Duodenal mucosa (tissue), 2 donors: Measurements from ENCODE around the gene FAM222B.
A peak's percentile ranks its signal among the peaks of the same experiment; 100 is the strongest.

ENCODE experiments used
- H3K27ac ChIP-seq: one replicate; pipeline ENCODE4 v1.7.0; 2013; ENCODE audit warnings: low read depth, low read length
- H3K27me3 ChIP-seq, 2 donors: one replicate each; pipeline ENCODE4 v1.7.0; 2013; ENCODE audit warnings: low read length in 2 of 2, control low read depth in 1 of 2; ENCODE audit not compliant: insufficient read depth in 2 of 2, control insufficient read depth in 1 of 2
- H3K36me3 ChIP-seq, 2 donors: one replicate each; pipeline ENCODE4 v1.7.0; 2013; ENCODE audit warnings: low read length in 2 of 2, control low read depth in 1 of 2; ENCODE audit not compliant: insufficient read depth in 2 of 2, control insufficient read depth in 1 of 2
- H3K4me1 ChIP-seq, 2 donors: one replicate each; pipeline ENCODE4 v1.7.0; 2013; ENCODE audit warnings: low read length in 2 of 2, control low read depth in 1 of 2; ENCODE audit not compliant: insufficient read depth in 2 of 2, control insufficient read depth in 1 of 2
- H3K4me3 ChIP-seq, 2 donors: one replicate each; pipeline ENCODE4 v1.7.0; 2013; ENCODE audit warnings: low read length in 2 of 2, low read depth in 1 of 2
- H3K9ac ChIP-seq, 2 donors: one replicate each; pipeline ENCODE4 v1.7.0; 2013; ENCODE audit warnings: low read length in 2 of 2, low read depth in 1 of 2
- H3K9me3 ChIP-seq, 2 donors: one replicate each; pipeline ENCODE4 v1.7.0; 2013; ENCODE audit warnings: low read length in 2 of 2, control low read depth in 1 of 2; ENCODE audit not compliant: control insufficient read depth in 1 of 2

FAM222B gene

DNA sequence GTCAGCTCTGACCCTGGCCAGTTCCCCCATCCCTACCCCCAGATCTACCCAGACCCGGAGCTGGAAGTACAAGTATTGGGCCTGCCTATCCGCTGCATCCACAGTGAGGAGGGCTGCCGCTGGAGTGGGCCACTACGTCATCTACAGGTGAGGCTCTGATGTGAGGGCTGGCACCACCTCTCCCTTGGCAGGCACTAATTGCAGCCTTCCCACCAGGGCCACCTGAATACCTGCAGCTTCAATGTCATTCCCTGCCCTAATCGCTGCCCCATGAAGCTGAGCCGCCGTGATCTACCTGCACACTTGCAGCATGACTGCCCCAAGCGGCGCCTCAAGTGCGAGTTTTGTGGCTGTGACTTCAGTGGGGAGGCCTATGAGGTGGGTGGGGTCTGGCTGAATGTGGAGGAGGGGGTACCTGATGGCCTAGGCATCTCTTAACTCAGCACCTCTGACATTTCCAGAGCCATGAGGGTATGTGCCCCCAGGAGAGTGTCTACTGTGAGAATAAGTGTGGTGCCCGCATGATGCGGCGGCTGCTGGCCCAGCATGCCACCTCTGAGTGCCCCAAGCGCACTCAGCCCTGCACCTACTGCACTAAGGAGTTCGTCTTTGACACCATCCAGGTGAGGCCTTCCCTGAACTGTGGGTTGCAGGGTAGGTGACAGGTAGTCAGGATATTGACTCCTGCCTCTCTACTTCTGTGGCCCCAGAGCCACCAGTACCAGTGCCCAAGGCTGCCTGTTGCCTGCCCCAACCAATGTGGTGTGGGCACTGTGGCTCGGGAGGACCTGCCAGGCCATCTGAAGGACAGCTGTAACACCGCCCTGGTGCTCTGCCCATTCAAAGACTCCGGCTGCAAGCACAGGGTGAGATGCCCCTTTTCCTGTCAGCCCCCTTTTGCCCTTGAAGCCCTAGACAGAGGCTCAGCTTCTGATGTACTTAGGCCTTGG lies 94.5 kb downstream of the FAM222B start:
- Histone ChIP-seq H3K9ac (peak overlapping the region; percentile 95 to 99), H3K36me3 (peaks cover 20 to 38% of the 10 kb centered on the region in 2 donors), H3K9me3 (no peaks in the 10 kb centered on the region), H3K27ac (peak overlapping the region; percentile 99), H3K4me1 (peaks cover 44 to 55% of the 10 kb centered on the region in 2 donors), H3K4me3 (peak overlapping the region; percentile 59 to 99), H3K27me3 (no peaks in the 10 kb centered on the region)

GRCh38 chr17:28747051-28747691 lies 95.4 kb downstream of the FAM222B start:
- Histone ChIP-seq H3K4me3 (peak overlapping the region; percentile 59 to 99), H3K27me3 (no peaks in the 10 kb centered on the region), H3K36me3 (peaks cover 20 to 38% of the 10 kb centered on the region in 2 donors), H3K9ac (peak overlapping the region; percentile 95 to 99), H3K9me3 (no peaks in the 10 kb centered on the region), H3K27ac (peak overlapping the region; percentile 99), H3K4me1 (peaks cover 48 to 59% of the 10 kb centered on the region in 2 donors)

DNA sequence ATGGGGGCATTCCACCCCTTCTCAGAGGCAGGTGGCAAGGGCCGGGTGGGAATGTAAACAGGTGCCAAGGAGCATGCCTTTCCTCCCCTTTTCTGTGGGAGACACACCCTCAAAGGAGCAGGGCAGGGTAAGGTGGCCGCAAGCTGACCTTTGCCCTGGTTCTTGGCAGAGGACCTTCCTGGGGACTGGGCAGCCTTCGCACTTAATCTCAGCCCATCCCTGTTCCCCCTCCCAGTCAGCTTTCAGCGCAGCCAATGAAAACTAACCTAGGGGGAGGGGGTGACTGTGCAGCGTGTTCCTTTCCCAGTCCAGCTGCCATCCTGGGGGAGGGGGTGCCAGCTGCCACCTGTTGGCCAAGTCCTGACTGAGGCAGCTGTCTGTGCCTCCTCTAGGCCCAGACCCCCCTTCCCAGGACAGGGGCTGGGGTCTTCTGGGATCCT lies 96.0 kb downstream of the FAM222B start:
- Histone ChIP-seq H3K36me3 (peaks cover 19 to 38% of the 10 kb centered on the region in 2 donors), H3K27me3 (no peaks in the 10 kb centered on the region), H3K9me3 (no peaks in the 10 kb centered on the region), H3K9ac (peak overlapping the region; percentile 95 to 99), H3K27ac (peak overlapping the region; percentile 99), H3K4me3 (peak overlapping the region; percentile 86 to 99), H3K4me1 (peaks cover 52 to 64% of the 10 kb centered on the region in 2 donors)

DNA sequence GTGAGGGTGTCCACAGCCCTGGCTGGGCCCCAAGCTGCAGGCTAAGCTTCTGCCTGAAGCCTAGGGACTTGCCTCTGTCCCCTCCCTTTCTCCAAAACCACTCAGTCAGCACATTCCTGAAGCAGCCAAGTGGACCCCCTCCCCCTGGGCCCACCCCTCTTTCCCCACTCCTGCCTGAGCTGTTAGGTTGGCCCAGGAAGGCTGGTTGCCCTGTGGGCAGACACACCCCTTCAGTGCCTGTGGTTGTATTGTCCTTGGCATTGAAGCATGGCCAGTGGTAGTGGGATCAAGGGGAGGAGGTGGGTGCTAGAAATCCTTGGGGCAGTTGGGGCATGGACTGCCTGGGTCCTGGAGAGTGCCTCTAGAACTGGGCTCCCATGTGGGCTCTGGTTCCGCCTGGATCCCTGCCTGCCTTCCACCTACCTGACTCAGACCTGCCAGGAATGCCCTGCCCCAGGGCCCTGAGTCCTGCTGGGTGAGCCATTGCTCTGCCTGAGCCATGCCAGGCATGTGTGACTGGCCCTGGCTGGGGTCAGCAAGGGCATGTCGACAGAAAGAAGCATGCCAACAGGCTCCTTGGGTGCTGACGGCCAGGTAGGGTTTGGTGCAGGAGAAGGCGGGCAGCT lies 96.7 kb downstream of the FAM222B start:
- Histone ChIP-seq H3K27ac (peak overlapping the region; percentile 99), H3K9ac (peak overlapping the region; percentile 95 to 99), H3K36me3 (peaks cover 15 to 35% of the 10 kb centered on the region in 2 donors), H3K4me3 (peak overlapping the region; percentile 86 to 99), H3K4me1 (peaks cover 59 to 70% of the 10 kb centered on the region in 2 donors), H3K27me3 (no peaks in the 10 kb centered on the region), H3K9me3 (no peaks in the 10 kb centered on the region)

DNA sequence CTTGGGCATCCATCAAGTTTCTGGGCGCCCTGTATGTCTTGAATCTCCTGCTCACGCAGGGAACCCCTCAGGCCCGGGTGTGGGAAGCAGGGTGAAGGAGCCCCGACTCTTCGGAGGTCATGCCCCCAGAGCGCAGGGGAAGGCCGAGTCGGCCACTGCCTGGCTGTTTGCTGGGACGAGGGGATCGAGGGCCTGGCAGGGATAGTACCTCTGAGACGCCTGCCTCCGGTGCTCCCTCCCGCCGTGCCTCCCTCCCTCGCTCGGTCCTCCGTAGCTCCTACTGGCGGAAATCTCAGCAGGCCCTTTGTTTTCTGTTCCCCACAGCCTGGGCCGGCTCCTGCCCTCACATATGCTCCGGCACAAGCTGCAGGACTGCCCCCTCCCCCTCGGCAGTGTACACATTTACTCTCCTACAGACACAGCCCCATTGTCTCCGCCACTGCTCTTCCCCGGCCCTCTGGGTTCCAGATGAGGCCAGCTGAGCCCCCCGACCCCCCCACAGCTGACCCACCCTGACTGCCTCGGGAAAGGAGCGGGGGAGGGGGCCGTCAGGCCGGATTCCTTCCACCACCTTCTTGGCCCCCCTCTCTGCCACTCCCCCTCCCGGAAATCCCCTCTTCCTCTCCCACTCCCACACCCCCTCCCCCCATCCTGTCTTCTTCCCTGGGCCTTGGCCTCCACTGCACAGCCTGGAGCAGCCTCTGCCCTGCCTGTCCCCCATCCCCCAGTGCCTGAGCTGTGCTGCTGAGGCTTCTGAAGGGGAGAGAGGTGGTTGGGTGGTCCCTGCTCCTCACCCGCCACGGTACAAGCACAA lies 97.4 kb downstream of the FAM222B start:
- H3K36me3 ChIP-seq, result peaks cover 15 to 29% of the 10 kb centered on the region in 2 donors
- no peaks in the 10 kb centered on the region for H3K27me3 ChIP-seq
- H3K27ac ChIP-seq, result peak overlapping the region; percentile 99
- peak overlapping the region; percentile 95 to 99 for H3K9ac ChIP-seq
- no peaks in the 10 kb centered on the region for H3K9me3 ChIP-seq
- peak overlapping the region; percentile 86 to 99 for H3K4me3 ChIP-seq
- H3K4me1 ChIP-seq, result peaks cover 57 to 66% of the 10 kb centered on the region in 2 donors

GRCh38 chr17:28744104-28744971 lies 98.3 kb downstream of the FAM222B start:
- peak overlapping the region; percentile 99 for H3K27ac ChIP-seq
- peak overlapping the region; percentile 86 to 99 for H3K4me3 ChIP-seq
- no peaks in the 10 kb centered on the region for H3K27me3 ChIP-seq
- peak overlapping the region; percentile 95 to 99 for H3K9ac ChIP-seq
- H3K4me1 ChIP-seq, result peaks cover 57 to 59% of the 10 kb centered on the region in 2 donors
- H3K36me3 ChIP-seq, result peaks cover 15 to 25% of the 10 kb centered on the region in 2 donors
- H3K9me3 ChIP-seq, result no peaks in the 10 kb centered on the region

GRCh38 chr17:28743243-28744103 lies 99.1 kb downstream of the FAM222B start, which contains the start of gene TRAF4:
Gene TRAF4 (plus strand): TSS chr17:28744011. CDS start chr17:28744113, 102 bp downstream.
- peaks cover 53 to 57% of the 10 kb centered on the region in 2 donors for H3K4me1 ChIP-seq

More at GRCh38 chr17:28743243-28744103, 99.1 kb downstream of the FAM222B start, which contains the start of gene TRAF4:
- peak within 1 kb of the TSS; percentile 86 to 99 for H3K4me3 ChIP-seq
- no peaks in the 10 kb centered on the region for H3K9me3 ChIP-seq
- peak within 1 kb of the TSS; percentile 95 to 99 for H3K9ac ChIP-seq
- H3K36me3 ChIP-seq, result peaks cover 12 to 16% of the 10 kb centered on the region in 2 donors
- no peaks in the 10 kb centered on the region for H3K27me3 ChIP-seq
- H3K27ac ChIP-seq, result peak within 1 kb of the TSS; percentile 99
